Iris pigment epithelial cell (primary cell): ENCODE data around the gene PGR.
A peak's percentile ranks its signal among the peaks of the same experiment; 100 is the strongest.
"Not testable (repeated sequence)": the region's sequence is repeated elsewhere in the genome, so short reads cannot be mapped to it uniquely, and the experiment has no call there.

Experiments used
- DNase-seq: peaks from one replicate; pipeline ENCODE4 v3.0.0-alpha.2; 2011; ENCODE audit warnings: low read depth

PGR gene

DNA sequence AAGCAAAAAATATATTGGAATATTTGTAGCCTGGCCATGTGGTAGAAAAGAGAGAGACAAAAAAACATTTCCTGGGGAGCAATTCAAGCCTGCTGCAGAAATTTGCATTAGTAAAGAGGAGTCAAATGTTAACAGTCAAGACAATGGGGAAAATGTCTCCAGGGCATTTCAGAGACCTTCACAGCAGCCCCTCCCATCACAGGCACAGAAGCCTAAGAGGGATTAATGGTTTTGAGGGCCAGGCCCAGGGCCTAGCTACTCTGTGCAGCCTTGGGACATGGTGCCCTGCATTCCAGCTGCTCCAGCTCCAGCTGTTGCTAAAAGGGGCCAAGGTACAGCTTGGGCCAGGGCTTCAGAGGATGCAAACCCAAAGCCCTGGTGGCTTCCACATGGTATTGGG lies 46.8 kb downstream of the PGR start:
- DNase-seq: no peak

DNA sequence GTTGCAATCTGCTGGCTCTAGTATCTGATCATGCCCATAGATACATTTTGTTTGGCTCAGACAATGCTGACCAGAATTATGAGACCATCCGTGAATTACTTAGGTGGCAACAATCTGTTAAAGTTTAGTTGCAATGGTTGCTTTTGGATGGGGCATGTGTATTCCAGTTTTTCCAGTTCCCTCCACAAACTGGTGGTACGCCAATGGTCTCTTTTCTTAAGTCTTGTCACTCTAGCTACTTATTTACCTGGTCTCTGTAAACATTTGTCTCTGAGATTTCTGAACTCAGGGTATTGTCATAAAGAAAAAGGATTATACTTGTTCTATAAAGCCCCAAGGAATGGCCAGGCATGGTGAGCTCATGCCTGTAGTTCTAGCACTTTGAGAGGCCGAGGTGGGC lies 65.9 kb downstream of the PGR start:
- no peak for DNase-seq

DNA sequence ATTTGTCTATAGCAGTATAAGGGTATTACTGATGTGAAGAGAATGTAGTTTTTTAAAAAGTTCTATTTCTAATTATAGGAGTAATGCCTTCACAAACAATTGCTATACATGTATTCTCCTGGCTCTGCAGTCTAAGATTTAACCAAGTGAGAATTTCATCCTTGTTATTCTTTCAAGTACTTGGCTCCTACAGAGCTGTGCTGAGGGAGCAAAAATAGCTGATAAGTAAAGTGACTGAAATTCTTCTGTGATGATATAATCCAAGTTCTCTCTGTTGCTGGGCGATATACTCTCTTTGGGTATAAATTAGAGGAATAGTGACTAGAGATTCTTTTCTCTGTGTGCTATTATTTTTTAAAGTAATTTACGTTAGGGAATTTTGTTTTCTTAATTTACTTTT lies 68.0 kb downstream of the PGR start:
- DNase-seq: peak; percentile 53

DNA sequence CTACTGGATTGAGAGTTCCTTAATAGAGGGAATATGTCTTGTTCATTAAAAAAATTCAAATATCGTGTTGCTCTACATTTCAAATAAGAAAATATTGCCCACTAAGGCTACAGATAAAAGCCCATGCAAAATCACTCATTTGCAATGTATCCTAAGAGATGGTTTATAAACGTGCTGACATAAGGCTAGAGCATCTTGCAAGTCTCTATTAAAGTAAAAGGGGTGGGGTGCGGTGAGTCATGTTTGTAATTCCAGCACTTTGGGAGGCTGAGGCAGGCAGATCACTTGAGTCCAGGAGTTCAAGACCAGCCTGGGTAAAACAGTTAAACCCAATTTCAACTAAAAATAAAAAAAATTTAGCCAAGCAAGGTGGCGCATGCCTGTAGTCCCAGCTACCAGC lies 70.3 kb downstream of the PGR start:
- no peak for DNase-seq

DNA sequence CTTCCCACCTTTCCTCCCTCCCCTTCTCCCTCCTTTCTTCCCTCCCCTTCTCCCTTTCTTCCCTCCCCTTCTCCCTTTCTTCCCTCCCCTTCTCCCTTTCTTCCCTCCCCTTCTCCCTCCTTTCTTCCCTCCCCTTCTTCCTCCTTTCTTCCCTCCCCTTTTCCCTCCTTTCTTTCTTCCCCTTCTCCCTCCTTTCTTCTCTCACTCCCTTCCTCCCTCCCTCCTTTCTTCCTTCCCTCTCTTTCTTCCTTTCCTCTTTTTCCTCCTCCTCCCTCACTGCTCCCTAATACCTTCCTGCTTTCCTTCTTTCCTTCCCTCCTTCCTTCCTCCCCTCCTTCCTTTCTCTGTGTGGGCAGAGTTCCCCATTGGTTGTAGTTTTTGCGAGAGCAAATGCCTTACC lies 76.1 kb downstream of the PGR start:
- no peak for DNase-seq

DNA sequence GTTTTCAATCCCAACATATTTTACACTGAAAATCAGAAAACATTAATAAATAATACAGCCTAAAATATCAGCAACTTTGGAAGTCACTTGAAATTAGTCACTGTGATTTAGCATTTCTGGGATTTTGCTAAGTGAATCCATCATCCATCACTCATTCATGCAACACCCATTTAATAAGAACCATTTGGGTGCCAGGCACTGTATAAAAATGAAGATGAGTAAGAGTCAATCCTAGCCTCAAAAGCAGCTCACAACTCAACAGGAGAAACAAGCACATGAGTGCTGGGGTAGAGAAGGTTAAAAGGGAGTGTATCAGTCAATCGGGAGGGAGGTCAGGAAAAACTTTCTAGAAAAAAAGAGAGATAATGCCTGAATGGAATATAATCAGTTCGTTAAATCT lies 77.9 kb downstream of the PGR start:
- no peak for DNase-seq

DNA sequence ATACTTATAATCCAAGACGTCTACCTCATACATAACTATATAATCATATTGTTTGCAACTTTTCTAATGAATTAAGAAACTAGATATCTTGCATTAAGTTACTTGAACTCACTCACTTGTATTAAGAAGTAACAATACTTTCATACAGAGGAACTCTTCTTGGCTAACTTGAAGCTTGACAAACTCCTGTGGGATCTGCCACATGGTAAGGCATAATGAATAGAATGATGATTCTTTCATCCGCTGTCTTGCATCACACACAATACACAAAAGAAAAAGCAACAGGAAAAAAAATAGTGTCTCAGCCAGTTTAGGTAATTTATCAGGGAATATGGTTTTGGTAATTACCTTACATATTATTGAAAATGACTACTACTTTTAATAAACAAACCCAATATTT lies 79.8 kb downstream of the PGR start:
- no peak for DNase-seq

DNA sequence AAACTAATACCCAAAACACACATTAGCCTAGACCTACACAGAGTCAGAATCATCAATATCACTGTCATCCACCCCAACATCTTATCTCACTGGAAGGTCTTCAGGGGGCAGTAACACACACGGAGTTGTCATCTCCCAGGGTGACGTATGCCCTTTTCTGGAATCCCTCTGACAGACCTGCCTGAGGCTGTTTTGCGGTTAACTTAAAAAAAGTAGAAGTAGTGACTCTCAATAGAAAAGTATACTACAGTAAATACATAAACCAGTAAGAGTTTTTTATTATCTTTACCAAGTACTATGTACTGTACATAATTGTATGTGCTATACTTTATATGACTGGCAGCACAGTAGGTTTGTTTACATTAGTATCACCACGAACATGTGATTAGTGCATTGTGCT lies 80.5 kb downstream of the PGR start:
- DNase-seq: no peak

DNA sequence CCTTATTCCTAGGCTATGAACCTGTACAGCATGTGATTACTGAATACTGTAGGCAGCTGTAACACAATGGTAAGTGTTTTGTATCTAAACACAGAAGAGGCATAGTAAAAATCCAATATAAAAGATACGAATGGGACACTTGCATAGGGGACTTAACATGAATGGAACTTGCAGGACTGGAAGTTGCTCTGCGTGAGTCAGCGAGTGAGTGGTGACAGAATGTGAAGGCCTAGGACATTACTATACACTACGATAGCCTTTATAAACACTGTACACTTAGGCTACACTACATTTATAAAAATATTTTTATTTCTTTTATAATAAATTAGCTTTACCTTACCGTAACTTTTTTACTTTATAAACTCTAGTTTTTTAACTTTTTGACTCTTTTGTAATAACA lies 81.1 kb downstream of the PGR start:
- no peak for DNase-seq

DNA sequence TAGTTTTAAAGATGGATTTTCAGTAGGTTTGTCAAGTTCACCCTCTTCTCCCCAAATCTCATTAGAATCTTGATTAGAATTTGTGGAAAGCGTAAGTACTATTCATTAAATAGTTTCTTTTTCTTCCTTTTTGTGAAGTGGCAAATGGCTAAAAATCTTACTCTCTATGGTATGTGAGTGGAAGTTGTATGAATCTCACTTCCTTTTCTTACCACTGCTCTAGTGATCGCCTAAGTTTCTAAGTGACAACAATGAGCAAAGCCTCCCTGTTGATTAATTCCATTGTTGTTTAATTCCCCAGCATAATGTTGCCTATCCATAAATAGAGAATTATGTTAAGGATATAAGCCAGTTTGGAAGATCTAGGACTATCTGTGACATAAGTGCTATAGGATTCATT lies 82.7 kb downstream of the PGR start:
- no peak for DNase-seq

DNA sequence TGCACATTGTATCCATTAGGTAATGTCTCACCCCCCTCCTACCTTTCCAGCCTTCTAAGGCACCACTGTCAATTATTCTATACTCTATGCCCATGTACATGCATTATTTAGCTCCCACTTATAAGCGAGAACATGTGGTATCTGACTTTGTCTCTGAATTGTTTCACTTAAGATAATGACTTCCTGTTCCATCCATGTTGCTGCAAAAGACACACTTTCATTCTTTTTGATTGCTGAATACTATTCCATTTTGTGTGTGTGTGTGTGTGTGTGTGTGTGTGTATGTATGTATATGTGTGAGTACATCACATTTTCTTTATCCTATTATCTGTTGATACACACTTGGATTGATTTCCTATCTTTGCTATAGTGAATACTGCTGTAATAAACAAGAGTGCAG lies 84.2 kb downstream of the PGR start:
- no peak for DNase-seq

DNA sequence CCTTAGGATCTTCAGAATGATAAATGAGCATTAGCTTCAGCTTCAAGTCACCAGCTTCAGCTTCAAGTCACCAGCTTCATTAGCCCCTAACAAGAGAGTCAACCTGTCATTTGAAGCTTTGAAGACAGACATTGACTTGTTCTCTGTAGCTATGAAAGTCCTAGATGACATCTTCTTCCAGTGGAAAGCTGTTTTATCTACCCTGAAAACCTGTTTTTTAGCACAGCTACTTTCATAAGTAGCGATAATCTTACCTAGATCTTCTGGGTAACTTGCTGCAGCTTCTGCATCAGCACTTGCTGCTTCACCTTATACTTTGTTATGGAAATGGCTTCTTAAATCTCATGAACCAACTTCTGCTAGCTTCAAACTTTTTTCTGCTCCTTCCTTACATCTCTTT lies 85.7 kb downstream of the PGR start:
- DNase-seq: no peak

DNA sequence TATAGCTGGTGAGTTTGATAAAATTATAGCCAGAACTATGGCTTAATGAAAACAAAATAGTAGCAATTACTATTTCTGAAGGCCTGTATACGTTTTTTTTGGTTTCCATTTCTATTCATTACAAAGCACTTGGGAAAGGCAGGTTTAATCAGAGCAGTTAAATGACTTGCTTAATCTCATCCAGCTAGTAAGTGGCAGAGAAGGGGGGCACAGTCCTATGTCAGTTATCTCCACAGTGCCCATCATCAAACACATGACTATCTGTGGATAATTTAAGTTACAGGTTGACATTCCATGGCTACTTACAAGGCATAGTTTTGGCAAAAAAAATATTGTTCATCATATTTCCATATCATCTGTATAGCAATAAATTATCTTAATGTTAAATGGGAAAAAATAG lies 93.7 kb downstream of the PGR start:
- no peak for DNase-seq

DNA sequence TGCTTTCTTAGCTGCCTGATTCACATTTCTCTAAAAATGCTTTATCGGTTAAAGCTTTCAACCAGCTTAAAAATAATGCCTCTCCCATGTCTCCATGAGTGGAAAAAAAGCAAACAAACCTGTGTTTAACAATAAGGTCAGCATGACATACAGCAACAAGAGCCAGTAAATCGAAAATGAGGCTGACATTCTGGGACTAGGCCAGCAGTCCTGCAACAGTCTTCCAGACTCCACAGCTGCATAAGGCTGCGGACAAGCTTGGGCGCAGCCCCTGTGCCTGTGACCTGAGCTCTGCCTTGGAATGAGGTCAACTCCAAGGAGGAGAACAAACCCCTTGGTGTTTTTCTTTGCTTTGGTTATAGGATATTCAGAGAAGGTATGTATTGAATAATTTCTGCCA lies 95.5 kb downstream of the PGR start:
- DNase-seq: no peak

DNA sequence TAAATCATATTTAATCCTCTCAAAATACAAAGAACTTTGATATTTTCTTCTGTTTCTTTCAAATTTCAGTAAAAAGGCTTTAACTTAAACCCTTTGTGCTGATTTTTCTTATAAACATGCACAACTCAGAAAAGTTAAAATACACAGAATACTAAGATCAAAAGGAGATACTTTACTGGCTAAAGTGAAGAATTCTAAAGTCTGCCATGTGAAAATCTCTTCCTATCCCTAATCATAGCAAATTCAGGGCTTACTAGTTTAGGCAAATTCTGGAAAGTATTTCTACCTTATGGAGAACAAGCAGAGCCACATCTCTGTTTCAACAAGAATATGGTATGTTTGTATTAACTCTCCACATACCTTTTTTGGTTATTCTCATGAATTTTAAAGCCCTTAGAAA lies 96.6 kb downstream of the PGR start:
- DNase-seq: no peak

DNA sequence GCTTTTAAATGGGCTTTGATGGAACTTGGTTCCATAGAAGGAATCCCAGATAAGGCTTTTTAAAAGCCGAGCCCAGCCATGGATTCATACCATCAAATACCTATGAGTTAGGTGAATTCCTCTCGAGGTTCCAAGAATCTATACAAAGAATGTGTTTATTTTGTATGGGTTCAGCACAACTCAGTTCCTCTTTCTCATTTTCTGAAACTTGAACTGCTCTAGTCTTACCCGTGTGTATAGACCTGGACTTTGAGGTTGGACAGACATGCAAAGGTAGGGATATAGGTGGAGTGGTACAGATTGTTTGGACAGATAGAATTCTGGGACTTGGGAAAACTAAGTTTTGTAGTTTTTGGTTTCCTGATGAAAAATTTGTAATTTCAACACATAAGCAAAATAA lies 97.9 kb downstream of the PGR start:
- DNase-seq: no peak

DNA sequence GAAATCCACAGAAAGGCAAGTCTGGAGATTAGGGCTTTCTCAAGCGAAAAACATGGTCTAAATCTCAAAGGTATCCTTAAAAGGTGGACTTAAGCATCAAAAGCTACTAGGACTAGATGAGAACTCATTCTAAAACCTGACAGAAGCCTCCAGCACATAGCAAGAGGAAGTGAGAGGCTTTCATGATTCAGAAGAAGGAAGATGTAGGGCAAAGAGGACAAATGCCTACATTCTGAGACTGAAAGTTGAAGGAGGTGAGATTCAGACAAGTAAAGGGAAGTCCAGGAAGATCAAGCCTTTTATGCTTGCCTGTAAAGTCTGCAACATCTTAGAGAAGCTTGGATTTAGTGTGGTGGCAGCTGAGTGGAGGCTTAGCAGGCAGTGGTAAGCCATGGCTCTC lies 98.9 kb downstream of the PGR start:
- DNase-seq: no peak

DNA sequence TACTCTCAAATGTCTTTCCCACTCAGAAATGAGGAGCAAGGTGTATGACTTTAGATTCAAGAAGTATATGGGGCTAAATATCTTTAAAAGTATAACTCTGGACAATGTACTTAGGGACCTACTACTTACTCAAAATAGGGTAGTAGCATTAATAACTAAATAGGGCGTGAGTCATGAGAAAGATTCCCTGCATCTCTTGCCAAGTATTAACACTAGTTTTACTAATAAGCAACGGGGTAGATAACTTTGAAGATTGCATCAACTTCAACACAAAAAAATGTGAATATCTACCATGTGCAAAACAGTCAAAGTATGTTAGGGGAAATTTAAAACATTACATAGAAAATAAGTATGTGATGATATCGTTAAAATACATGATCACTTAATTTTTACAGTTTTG lies 99.6 kb downstream of the PGR start:
- no peak for DNase-seq

DNA sequence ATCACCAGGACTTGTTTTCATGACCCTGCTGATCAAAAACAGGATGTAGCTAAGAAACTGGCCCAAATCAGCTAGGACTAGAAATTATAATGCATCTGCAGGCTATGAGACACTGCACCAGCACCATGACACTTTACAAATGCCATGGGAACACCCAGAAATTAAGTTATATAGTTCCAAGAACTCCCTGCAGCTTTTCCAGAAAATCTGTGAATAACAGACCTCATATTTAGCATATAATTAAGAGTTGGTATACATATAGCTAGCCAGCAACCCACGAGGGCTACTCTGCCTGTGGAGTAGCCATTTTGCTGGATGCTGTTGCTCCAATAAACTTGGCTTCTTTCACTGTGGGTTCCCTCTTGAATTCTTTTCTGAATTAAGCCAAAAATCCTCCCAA lies 101.0 kb downstream of the PGR start:
- DNase-seq: no peak

DNA sequence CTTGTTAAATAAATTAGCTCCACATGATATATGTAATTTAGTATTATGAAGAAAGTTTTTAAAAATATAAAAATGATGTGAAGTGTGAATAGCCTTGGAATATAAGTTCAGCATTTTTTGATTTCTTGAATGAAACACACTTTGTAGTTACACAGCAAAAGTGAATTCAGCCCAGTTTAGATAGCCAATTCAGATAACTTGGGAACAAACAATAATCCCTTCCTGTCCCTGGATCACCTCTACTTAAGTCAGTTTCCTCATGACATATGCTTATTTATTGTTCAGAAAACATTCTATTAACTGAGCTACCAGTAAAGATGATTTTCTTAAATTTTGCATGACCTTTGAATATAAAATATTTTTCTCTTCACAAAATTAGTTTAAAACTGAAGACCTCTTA lies 107.4 kb downstream of the PGR start:
- no peak for DNase-seq

DNA sequence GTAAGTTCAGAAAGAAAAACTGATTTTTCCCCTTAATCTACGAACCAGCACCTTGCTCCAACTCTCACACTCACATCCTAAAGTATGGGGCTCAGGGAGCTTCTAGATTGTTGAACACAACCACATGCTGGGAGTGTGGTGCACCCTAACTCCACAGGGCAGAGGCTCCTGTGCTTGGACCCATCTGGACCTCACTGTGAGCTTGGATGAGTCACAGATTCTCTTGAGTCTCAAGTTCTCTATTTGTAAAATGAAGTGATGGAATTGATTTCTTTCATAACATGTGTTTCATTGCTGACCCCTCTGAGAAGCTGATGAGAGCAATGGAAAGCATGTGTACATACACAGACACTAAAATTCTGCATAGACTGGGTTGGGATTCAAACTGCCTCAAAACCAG lies 109.7 kb downstream of the PGR start:
- no peak for DNase-seq

DNA sequence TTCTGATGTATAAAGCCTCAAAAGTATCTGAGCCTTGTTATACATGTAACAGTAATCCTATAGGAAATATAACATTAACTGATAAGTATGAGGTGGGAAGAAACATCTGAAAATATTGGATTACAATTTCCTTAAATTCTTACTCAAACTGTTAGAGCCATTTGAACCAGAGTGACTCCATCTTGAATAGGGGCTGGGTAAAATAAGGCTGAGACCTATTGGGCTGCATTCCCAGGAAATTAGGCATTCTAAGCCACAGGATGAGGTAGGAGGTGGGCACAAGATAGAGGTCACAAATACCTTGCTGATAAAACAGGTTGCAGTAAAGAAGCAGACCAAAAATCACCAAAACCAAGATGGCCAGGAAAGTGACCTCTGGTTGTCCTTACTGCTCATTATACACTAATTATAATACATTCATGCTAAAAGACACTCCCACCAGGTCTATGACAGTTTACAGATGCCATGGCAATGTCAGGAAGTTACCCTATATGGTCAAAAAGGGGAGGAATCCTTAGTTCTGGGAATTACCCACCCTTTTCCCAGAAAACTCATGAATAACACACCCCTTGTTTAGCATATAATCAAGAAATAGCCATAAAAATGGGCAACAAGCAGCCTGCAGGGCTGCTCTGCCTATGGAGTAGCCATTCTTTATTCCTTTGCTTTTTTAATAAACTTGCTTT lies 114.9 kb downstream of the PGR start:
- no peak for DNase-seq

DNA sequence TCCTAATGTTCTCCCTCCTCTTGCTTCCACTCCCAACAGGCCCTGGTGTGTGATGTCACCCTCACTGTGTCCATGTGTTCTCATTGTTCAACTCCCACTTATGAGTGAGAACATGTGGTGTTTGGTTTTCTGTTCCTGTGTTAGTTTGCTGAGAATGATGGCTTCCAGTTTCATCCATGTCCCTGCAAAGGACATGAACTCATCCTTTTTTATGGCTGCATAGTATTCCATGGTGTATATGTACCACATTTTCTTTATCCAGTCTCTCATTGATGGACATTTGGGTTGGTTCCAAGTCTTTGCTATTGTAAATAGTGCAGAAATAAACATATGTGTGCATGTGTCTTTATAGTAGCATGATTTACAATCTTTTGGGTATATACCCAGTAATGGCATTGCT lies 115.9 kb downstream of the PGR start:
- not testable (repeated sequence) for DNase-seq

DNA sequence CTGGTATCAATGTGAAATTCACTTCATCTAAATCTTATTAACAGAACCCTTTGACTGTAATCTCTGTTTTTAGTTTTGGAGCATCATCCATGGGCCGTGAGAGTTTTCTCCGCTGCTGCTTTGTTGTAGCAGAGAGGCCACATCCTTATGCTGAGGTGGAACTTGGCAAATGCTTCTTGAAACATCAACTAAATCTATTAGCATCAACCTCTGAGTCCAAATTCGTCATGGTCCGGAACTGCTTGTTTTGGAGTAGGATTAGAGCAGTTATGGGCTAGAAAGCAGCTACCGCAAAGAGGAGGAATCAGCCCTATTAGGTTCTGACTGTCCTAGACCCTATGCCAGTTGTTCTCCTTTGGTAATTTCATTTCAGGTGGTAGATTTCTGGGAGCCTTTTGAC lies 117.7 kb downstream of the PGR start:
- DNase-seq: no peak

DNA sequence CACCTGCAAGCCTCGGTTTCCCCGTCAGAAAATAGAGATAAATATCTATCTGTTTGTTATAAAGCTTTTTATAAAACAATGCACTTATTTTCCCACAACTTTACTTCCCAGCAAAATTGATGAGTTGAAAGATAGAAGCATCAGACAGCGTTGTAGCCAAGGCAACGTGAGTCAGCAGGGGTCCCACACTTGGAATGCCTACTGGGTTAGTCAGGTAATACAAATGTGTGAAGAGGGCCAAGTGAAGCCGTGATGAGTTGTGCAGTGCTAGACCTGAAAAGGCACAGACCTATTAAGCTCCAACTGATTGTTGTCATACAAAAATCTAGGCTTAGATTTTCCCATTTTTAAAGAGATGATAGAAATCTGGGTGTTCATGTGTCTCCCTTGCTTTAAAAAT lies 118.7 kb downstream of the PGR start:
- no peak for DNase-seq
